ENCODE results near the gene CDKN2B-AS1. TPM values are rescaled to one million over a fixed set of nuclear protein-coding genes. Genes with fewer than 3 reads are reported as not detected.

Gene CDKN2B-AS1
- total and polyA plus RNA-seq, 11 donors = 0.38 to 0.80 (median 0.54) TPM; not detected in 6

- Histone ChIP-seq H3K9me3 (no peaks in the 10 kb centered on the region), H3K4me1 (peaks cover 0 to 6% (median 0%) of the 10 kb centered on the region in 12 donors), H3K36me3 (no peaks in the 10 kb centered on the region), H3K27me3 (no peaks in the 10 kb centered on the region), H3K4me3 (no peak overlapping the region), H3K27ac (no peak overlapping the region)
- intact Hi-C loops (cut with DNase I) = no loop called here
- TF ChIP-seq POLR2A (IDR thresholded peaks at IDR 0.05) (no peak), CTCF (IDR thresholded peaks at IDR 0.05) (no peak)
- DNase-seq = no peak
- ATAC-seq = no peak
- 67 to 79% (median 75%) methylated on average over 4 of the region's 4 CpGs for WGBS, 4 donors
Measured at GRCh38 chr9:22065431-22066200, 71.0 kb downstream of the CDKN2B-AS1 start.

- 48 to 94% (median 73%) methylated on average over 4 of the region's 4 CpGs for WGBS, 4 donors
- Histone ChIP-seq H3K27ac (no peak overlapping the region), H3K4me1 (peaks cover 0 to 3% (median 0%) of the 10 kb centered on the region in 12 donors), H3K4me3 (no peak overlapping the region), H3K27me3 (no peaks in the 10 kb centered on the region), H3K9me3 (no peaks in the 10 kb centered on the region), H3K36me3 (no peaks in the 10 kb centered on the region)
- TF ChIP-seq POLR2A (IDR thresholded peaks at IDR 0.05) (no peak), CTCF (IDR thresholded peaks at IDR 0.05) (no peak)
- no peak for DNase-seq
- ATAC-seq = no peak
- intact Hi-C loops (cut with DNase I) = no loop called here
Measured at GRCh38 chr9:22067196-22067595, 72.6 kb downstream of the CDKN2B-AS1 start.

GRCh38 chr9:22068369-22068768 lies 73.8 kb downstream of the CDKN2B-AS1 start:
- DNase-seq = no peak
- Histone ChIP-seq H3K36me3 (no peaks in the 10 kb centered on the region), H3K4me1 (no peaks in the 10 kb centered on the region), H3K4me3 (no peak overlapping the region), H3K27me3 (no peaks in the 10 kb centered on the region), H3K27ac (no peak overlapping the region), H3K9me3 (no peaks in the 10 kb centered on the region)
- TF ChIP-seq POLR2A (IDR thresholded peaks at IDR 0.05) (no peak), CTCF (IDR thresholded peaks at IDR 0.05) (no peak)
- 68 to 78% (median 74%) methylated on average over 8 of the region's 8 CpGs for WGBS, 4 donors
- intact Hi-C loops (cut with DNase I) = no loop called here
- ATAC-seq = no peak

GRCh38 chr9:22073349-22073748 lies 78.8 kb downstream of the CDKN2B-AS1 start:
- intact Hi-C loops (cut with DNase I) = loop anchor here in 1 of 10 donors (5.0 kb wide), 1 partner anchor 51 kb away; no protein-coding TSS in a partner anchor
- Histone ChIP-seq H3K4me3 (no peak overlapping the region), H3K27me3 (no peaks in the 10 kb centered on the region), H3K36me3 (no peaks in the 10 kb centered on the region), H3K27ac (no peak overlapping the region), H3K9me3 (no peaks in the 10 kb centered on the region), H3K4me1 (no peaks in the 10 kb centered on the region)
- ATAC-seq (no peak), DNase-seq (no peak)
- 66 to 77% (median 72%) methylated on average over 1 of the region's 1 CpG for WGBS, 4 donors
- no peak for TF ChIP-seq POLR2A (IDR thresholded peaks at IDR 0.05)
- no peak for TF ChIP-seq CTCF (IDR thresholded peaks at IDR 0.05)
